GM19452 (cell line): ENCODE measurements around the gene C1QC.
"Not testable (repeated sequence)": the region's sequence is repeated elsewhere in the genome, so short reads cannot be mapped to it uniquely, and the experiment has no call there.

Source experiments
- ATAC-seq: cut with Tn5 transposase; IDR thresholded peaks from one replicate; pipeline ENCODE4 v1.9.1; 2021; ENCODE audit not compliant: unreplicated experiment

Gene C1QC

GRCh38 chr1:22646384-22646783, 3.0 kb downstream of the C1QC start:
- ATAC-seq = no peak

DNA sequence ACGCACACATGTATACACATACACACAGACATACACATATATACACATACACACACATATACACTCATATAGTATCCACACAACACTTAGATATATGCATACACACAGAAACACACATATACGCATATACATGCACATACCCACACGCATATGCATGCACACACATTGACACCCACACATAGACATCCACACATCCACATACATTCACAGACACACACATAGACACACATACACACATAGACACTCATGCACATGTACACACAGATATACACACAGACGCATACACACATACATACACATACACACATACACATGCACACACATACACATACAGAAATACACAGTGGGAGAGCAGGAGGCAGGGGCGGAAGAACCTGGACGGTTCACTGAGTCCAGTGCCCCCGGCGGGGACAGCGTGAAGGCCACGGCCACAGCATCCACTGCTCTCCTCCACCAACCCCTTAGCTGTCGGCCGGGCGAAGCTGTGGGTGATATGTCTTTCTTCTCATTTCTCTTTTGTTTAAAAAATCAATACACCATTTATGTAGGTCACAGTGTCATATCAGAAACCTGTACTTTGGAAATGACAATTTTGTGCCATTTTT, 6.8 kb downstream of the C1QC start:
- ATAC-seq = no peak

DNA sequence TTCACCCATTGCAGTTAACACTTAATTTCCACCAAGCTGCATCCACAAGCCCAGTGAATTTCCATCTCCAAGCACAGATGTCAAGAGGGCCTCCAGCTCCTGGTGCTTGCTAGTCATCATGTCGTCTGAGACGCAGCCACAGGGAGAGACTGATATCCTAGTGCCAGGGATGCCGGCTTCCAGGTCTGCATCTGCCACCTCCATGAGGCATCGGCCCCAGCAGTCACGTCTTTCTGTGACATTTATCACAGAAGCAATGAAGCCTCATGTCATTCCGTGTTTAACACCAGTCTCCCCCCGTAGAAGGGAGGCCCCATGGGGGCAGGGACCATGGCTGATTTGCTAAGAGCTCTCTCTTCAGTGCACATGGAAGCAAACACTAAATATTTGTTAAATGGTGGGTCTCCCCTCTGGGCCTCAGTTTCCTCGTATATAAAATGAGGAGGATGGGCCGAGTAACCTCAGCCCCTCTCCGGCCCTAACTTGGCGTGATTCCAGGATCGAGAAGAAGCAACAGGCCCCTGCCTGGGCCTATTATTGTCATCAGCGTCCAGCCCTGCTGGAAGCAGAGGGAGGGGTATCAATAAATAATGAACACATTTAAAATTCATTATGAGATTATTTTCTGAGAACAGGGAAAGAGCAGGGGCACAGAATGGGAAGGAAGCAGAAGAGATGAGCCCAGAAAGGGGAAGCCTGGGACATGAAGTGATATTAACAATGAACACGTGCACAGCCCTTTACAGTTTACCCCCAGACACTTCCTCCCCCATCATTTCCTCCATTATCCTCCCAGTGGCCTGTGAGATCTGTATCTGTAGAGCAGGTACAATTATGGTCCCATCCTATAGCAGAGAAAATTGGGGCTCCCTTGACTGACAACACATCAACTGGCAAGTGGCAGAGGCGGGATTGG, 8.8 kb downstream of the C1QC start:
- no peak for ATAC-seq

DNA sequence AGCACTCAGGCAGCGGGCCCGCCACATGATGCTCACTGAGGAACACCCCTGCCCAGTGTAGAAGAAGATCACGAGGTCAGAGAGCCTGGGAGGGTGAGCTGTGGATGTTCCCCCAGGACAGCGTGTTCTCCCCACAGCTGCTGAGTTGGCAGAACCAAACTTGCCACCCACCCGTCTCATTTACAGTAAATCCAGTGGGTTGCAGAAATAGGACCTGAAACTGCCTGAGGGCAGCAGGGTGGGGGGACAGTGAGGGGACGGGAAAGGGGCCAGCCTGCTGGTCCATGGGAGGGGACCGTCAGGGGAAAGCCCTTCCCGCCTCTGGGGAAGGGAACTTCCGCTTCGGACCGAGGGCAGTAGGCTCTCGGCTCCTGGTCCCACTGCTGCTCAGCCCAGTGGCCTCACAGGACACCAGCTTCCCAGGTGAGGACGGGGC, 9.5 kb downstream of the C1QC start, which contains the start of gene C1QB:
Gene C1QB (plus strand): TSS at position 356 of the 436 bp plus-strand sequence. CDS start 6,227 bp downstream, outside the sequence.
- ATAC-seq = no peak

GRCh38 chr1:22654692-22655091, 11.3 kb downstream of the C1QC start:
- ATAC-seq = no peak

GRCh38 chr1:22658385-22659163, 15.1 kb downstream of the C1QC start:
- no peak for ATAC-seq

- ATAC-seq = no peak
Measured at GRCh38 chr1:22660716-22661241, 17.3 kb downstream of the C1QC start.

DNA sequence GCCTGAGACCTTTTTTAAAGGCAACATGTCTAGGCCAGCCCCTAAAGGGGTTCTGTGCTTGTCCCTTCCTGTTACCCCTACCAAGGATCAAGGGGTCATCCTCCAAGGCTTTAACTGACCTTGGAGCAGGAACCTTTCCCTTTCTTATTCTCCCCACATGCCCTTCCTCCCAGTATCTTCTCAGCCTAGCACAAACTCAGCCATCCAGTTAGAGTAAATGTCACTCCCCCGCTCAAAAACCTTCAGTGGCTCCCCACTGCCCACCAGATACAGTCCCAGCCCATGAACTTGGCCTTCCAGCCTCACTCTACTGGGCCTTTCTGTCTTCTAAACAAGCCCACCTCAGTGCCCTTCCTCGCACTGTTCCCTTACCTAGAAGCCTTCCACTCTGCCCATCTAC, 18.4 kb downstream of the C1QC start:
- ATAC-seq = no peak

DNA sequence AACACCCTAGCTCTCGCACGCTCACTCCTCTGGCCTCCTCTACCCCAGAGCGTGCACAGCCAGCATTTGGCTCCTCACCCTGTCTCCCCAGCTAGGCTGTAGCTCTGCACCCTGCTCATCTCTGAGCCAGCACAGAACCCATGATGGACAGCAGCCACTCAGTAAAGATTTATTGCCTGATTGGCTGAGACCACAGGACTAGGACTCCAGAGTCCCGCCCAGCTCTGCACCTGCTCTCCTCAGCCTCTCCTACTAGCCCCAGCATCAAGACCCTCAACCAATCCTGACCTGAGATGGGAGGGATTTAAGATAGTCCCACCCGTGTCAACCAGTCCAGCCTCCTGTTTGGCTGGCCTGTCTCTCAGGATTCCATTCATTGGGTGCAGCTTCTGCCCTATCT, 18.9 kb downstream of the C1QC start:
- no peak for ATAC-seq

DNA sequence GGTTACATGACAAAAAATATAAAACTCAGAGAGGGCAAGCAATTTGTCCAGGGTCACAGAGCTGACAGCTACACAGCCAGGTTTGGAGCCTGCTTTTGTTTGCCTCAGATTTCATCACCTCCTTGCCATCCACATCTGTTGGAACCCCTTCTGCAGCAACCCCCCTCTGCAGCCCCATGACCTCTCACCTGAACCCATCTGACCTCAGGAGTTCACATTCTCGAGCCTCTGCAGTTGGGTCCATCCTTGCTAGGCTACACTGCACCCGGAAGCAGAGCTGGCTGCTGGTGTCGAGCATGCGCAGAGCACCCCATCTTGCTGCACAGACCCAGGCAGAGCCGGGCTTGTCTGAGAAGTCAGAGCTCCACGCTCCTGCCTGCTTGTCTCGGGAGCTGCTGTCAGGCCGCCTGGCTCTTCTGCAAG, 19.6 kb downstream of the C1QC start:
- no peak for ATAC-seq

GRCh38 chr1:22665752-22666151, 22.3 kb downstream of the C1QC start:
- ATAC-seq = no peak

- ATAC-seq = no peak
Measured at GRCh38 chr1:22666412-22666811, 23.0 kb downstream of the C1QC start.

DNA sequence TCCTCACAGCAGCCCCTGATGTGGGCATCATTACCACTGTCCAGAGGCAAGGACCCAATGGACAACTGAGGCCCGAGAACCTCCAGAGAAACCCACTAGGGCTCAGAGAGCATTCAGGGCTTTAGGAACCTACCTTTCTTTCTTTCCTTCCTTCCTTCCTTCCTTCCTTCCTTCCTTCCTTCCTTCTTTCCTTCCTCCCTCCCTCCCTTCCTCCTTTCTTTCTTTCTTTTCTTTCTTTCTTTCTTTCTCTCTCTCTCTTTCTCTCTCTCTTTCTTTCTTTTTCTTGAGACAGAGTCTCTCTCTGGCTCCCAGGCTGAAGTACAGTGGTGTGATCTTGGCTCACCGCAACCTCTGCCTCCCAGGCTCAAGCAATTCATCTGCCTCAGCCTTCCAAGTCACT, 25.4 kb downstream of the C1QC start:
- not testable (repeated sequence) for ATAC-seq

DNA sequence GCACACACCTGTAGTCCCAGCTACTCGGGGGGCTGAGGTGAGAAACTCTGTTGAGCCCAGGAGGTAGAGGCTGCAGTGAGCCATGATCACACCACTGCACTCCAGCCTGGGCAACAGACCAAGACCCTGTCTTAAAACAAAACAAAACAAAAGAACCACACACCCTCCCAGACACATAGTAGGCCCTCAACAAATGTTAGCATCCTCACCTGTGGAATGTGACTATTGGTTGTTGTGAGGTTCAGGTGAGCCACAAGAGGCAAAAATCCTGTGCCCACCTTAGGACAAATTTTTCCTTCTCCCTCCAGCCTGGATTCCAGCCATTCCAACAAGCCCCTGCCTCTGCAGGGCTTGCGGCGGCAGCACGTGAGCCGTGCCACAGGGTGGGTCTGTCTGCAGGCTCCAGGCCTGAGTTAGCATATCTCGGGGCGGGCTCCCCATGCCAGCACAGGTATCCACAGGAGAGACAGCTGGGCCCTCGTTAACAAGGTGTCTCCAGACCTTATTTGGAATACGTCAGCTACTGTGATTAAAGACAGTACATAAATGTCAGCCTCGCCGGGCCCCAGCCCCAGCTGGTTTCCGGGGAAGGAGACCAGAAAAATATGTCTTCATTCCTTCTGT, 27.0 kb downstream of the C1QC start:
- ATAC-seq = no peak

- no peak for ATAC-seq
Measured at GRCh38 chr1:22671999-22672398, 28.6 kb downstream of the C1QC start.

- ATAC-seq = no peak
Measured at GRCh38 chr1:22673486-22674409, 30.3 kb downstream of the C1QC start.

GRCh38 chr1:22674410-22674749, 30.9 kb downstream of the C1QC start:
- no peak for ATAC-seq

DNA sequence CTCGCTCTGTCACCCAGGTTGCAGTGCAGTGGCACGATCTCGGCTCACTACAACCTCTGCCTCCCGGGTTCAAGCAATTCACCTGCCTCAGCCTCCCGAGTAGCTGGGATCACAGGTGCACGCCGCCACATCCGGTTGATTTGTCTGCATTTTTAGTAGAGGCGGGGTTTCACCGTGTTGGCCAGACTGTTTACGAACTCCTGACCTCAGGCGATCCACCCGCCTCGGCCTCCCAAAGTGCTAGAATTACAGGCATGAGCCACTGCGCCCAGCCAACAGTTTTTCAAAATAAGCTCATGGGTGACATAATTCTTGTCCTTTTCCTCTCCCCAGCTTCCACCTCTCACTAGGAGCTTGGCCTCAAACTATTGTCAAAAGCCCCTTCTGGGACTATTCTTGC, 32.7 kb downstream of the C1QC start:
- not testable (repeated sequence) for ATAC-seq

DNA sequence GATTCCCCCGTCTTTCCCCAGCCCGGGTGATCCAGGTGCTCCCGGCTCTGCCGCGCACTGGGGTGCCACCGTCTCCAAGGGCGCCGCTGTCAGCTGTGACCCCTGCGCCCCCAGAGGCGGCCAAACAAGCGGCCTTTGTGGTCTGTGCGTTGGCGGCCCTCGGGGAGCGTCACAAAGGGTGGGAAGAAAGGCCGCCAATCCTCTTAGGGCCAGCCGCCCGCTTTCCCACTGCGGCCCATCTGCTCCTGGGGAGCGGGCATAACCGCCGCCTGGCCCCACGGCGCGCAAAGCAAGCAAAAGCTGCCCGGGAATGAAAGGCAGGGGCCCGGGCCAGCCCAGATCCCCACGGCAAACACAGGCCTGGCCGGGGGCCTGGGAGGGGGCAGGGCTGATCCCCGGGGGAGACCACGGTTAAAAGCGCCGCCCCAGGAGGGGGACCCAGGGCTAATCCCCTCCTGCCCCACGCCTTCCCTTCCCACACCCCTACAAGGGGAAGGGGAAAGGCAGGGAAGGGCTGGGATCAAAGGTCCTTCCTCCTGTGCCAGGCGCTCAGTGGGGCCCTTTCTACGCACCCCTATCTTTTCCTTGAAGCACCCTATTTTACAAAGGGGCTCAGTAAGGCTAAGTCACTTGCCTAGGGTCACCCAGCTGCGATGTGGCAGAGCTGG, 33.6 kb downstream of the C1QC start:
- ATAC-seq = no peak
